WERI-Rb-1 (cell line): Measurements from ENCODE around the gene KLHL29.

ENCODE experiments used
- DNase-seq: peaks from one replicate; pipeline ENCODE4 v3.0.0-alpha.2; 2020
- H3K27ac ChIP-seq: fragments of 250-450 bp; sonication (Bioruptor Pico); 2 replicates; pipeline ENCODE4 v1.5.1; 2020; ENCODE audit warnings: mild to moderate bottlenecking, moderate library complexity
- H3K27me3 ChIP-seq: fragments of 250-450 bp; sonication (Bioruptor Pico); 2 replicates; pipeline ENCODE4 v1.5.1; 2021; ENCODE audit warnings: mild to moderate bottlenecking, low read depth, moderate library complexity; ENCODE audit not compliant: insufficient read depth, severe bottlenecking
- H3K36me3 ChIP-seq: fragments of 250-450 bp; sonication (Bioruptor Pico); 2 replicates; pipeline ENCODE4 v1.5.1; 2020; ENCODE audit warnings: mild to moderate bottlenecking, moderate library complexity
- H3K4me3 ChIP-seq: 2 replicates; pipeline ENCODE4 v1.5.1; 2011; ENCODE audit warnings: low read depth, mild to moderate bottlenecking, control low read depth, low read length
- H3K9me3 ChIP-seq: fragments of 250-450 bp; sonication (Bioruptor Pico); 2 replicates; pipeline ENCODE4 v1.5.1; 2021; ENCODE audit warnings: mild to moderate bottlenecking, moderate library complexity; ENCODE audit not compliant: severe bottlenecking
- TF ChIP-seq, protein P1 (sequence below): IDR thresholded peaks from 2 replicates; pipeline ENCODE4 v1.5.1; 2011; ENCODE audit warnings: low read depth, mild to moderate bottlenecking, control low read depth, inconsistent platforms, low read length

Gene KLHL29

DNA sequence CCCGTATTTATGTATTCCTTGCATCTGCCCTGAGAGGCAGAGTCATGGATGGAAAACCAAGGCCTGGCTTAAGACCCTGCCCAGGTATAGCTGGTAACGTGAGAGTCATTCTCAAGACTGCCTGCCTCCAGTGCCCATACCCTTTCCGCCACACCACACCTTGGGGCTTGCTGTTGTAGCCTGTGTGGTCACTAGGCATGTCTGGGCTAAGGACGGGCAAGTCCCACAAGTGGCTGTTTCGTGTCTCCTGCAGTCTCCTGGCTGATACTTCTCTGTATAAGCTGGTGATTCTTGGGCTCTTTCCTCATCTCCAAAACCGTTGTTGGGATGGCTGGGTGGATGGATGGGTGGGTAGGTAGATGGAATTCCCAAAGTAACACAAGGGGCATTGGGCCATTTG is 269.8 kb downstream of the KLHL29 start:
- H3K9me3 ChIP-seq: peaks cover 3% of the 10 kb centered on the region
- no peak for DNase-seq
- no peak overlapping the region for H3K4me3 ChIP-seq
- TF ChIP-seq, protein P1, sequence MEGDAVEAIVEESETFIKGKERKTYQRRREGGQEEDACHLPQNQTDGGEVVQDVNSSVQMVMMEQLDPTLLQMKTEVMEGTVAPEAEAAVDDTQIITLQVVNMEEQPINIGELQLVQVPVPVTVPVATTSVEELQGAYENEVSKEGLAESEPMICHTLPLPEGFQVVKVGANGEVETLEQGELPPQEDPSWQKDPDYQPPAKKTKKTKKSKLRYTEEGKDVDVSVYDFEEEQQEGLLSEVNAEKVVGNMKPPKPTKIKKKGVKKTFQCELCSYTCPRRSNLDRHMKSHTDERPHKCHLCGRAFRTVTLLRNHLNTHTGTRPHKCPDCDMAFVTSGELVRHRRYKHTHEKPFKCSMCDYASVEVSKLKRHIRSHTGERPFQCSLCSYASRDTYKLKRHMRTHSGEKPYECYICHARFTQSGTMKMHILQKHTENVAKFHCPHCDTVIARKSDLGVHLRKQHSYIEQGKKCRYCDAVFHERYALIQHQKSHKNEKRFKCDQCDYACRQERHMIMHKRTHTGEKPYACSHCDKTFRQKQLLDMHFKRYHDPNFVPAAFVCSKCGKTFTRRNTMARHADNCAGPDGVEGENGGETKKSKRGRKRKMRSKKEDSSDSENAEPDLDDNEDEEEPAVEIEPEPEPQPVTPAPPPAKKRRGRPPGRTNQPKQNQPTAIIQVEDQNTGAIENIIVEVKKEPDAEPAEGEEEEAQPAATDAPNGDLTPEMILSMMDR: no peak
- no peak overlapping the region for H3K27ac ChIP-seq
- H3K27me3 ChIP-seq: no peaks in the 10 kb centered on the region
- H3K36me3 ChIP-seq: peaks cover 8% of the 10 kb centered on the region; the same call in 1 of the 2 replicates

DNA sequence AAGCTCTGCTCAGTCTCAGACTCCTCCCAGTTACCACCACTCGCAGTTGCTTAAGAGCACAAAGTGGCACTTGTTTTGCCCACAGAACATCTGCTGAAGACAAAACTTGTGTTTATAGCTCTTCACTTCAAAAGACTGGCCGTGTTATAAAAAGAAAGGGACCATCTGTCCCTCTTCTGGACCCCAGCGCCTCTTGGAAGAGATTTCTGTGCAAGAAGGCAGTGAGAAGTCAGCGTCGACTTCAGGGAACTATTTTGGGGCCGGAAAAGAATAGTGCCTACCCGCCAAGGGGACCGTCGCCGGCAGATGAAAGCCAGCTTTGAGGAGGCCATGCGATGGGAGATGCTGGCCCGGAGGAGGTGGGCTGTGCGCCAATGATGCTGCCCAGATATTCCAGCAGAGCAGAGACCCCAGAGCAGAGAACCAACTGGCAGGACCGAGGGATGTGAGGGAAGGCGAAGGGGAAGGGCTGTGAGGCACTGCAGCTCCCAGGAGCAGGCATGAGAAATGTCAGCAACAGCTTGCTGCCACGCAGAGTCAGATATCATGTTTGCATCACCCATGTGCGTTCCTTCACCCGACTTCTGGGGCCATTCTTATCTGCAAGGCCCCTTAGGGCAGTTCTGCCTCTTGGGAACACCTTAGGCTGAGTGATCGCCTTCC is 271.1 kb downstream of the KLHL29 start:
- Histone ChIP-seq H3K9me3 (peaks cover 3% of the 10 kb centered on the region), H3K4me3 (no peak overlapping the region), H3K27me3 (no peaks in the 10 kb centered on the region), H3K27ac (peak overlapping the region; percentile 47), H3K36me3 (peaks cover 8% of the 10 kb centered on the region; the same call in 1 of the 2 replicates)
- TF ChIP-seq, protein P1: no peak
- DNase-seq: no peak

DNA sequence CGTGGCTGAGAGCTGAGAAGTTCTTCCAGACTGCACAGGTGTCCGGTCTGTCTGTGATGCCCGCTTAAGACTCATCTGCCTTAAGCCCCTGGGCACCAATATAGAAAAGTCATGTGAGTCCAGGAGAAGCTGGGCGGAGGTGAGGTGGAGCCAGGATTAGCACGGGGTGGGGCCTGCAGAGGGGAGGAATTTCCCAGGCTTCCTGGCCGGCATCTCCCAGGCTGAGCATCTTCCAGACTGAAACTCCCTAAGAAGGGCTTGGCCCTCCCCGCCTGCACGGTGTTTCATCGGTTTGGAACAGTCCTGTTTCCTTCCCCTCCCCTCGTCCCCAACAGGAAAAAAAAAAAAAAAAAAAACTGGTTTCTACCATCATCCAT is 271.6 kb downstream of the KLHL29 start:
- Histone ChIP-seq H3K36me3 (peaks cover 6% of the 10 kb centered on the region; the same call in 1 of the 2 replicates), H3K27me3 (no peaks in the 10 kb centered on the region), H3K27ac (peak overlapping the region; percentile 47), H3K9me3 (peaks cover 3% of the 10 kb centered on the region), H3K4me3 (no peak overlapping the region)
- TF ChIP-seq, protein P1: no peak
- peak; percentile 92 for DNase-seq

DNA sequence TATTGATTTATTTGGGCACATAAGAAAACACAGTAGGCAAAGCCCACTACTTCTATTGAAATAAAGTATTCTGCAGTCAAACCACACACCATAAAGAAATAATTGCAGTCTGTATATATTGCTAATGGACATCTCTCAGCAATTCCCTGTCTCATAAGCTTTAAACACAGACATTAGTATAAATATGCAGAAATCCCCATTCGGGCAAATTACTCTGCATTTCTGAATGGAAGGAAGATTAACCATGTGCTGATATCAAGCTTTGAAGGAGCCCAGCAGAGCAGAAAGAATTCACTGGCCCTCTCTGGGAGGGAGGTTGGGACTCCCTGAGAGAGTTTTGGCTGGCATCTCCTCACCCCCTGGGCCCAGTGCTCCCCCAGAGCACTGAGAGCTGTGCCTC is 272.4 kb downstream of the KLHL29 start:
- no peak for DNase-seq
- peaks cover 3% of the 10 kb centered on the region for H3K9me3 ChIP-seq
- H3K27me3 ChIP-seq: no peaks in the 10 kb centered on the region
- TF ChIP-seq, protein P1: no peak
- H3K36me3 ChIP-seq: peaks cover 6% of the 10 kb centered on the region; the same call in 1 of the 2 replicates
- H3K4me3 ChIP-seq: no peak overlapping the region
- no peak overlapping the region for H3K27ac ChIP-seq

DNA sequence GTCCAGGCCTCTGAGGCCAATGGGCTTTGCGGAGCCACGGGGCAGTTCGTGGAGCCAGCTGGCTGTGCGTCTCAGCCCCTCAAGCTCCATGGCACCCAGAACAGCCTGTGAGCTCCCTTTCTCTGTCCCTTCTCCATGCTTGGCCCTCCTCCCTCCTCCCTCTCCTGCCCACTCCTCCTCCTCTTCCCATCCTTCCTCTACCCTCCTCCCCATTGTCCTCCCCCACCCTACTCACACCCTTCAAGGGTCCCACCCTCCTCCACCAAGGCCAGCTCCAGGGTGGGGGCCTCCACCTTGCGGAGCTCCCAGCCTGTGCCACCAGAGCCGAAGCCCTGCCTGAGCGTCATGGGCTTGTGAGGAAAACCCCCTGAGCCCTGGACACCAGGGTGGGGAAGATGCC is 273.0 kb downstream of the KLHL29 start:
- DNase-seq: no peak
- Histone ChIP-seq H3K9me3 (peaks cover 3% of the 10 kb centered on the region), H3K27ac (no peak overlapping the region), H3K27me3 (no peaks in the 10 kb centered on the region), H3K4me3 (no peak overlapping the region), H3K36me3 (peaks cover 6% of the 10 kb centered on the region; the same call in 1 of the 2 replicates)
- TF ChIP-seq, protein P1: no peak
